Spleen (tissue), 11 donors: ENCODE data around the gene PDE8A. TPM values are rescaled to one million over a fixed set of nuclear protein-coding genes. Genes with fewer than 3 reads are reported as not detected.

ENCODE experiments used
- DNase-seq: peaks from one replicate; pipeline ENCODE4 v3.0.0-alpha.2; 2020
- H3K27ac ChIP-seq, 8 donors: fragments of 200-600 bp; sonication (generic) in 7 of 8; 1 replicate in 4 of 8; 2 replicates in 4 of 8; pipeline versions ENCODE4 v1.5.0 to v1.8.0; 2016 to 2021; ENCODE audit warnings: inconsistent platforms in 4 of 8, mild to moderate bottlenecking in 4 of 8, moderate library complexity in 1 of 8
- H3K27me3 ChIP-seq, 7 donors: fragments of 200-600 bp; sonication (generic) in 6 of 7; replicated peaks in 1 of 7; 1 replicate in 4 of 7; 2 replicates in 3 of 7; pipeline versions ENCODE4 v1.5.0 to v1.8.0; 2016 to 2021; ENCODE audit warnings: inconsistent platforms in 3 of 7, mild to moderate bottlenecking in 1 of 7
- H3K36me3 ChIP-seq, 6 donors: fragments of 200-600 bp; sonication (generic) in 5 of 6; 1 replicate in 4 of 6; 2 replicates in 2 of 6; pipeline versions ENCODE4 v1.5.0 to v1.8.0; 2016 to 2021; ENCODE audit warnings: inconsistent platforms in 2 of 6
- H3K4me1 ChIP-seq, 6 donors: fragments of 200-600 bp; sonication (generic) in 5 of 6; 1 replicate in 3 of 6; 2 replicates in 3 of 6; pipeline versions ENCODE4 v1.5.0 to v1.8.0; 2016 to 2021; ENCODE audit warnings: inconsistent platforms in 3 of 6
- H3K4me3 ChIP-seq, 8 donors: fragments of 200-600 bp; sonication (generic) in 7 of 8; 1 replicate in 4 of 8; 2 replicates in 4 of 8; pipeline versions ENCODE4 v1.5.0 to v1.8.0; 2016 to 2021; ENCODE audit warnings: inconsistent platforms in 4 of 8, mild to moderate bottlenecking in 4 of 8, moderate library complexity in 2 of 8
- H3K9me3 ChIP-seq, 8 donors: fragments of 200-600 bp; sonication (generic) in 7 of 8; 1 replicate in 4 of 8; 2 replicates in 4 of 8; pipeline versions ENCODE4 v1.5.0 to v1.8.0; 2016 to 2021; ENCODE audit warnings: inconsistent platforms in 4 of 8
- POLR2A ChIP-seq, 3 donors: fragments of 450-650 bp; IDR thresholded peaks; one replicate each; pipeline ENCODE4 v1.5.1; 2017; ENCODE audit warnings: antibody characterized with exemption in 3 of 3, mild to moderate bottlenecking in 1 of 3
- POLR2AphosphoS5 ChIP-seq, 3 donors: sonication (generic); formaldehyde crosslinking; IDR thresholded peaks; one replicate each; pipeline ENCODE4 v1.5.1; 2017; ENCODE audit warnings: antibody characterized with exemption in 3 of 3
- WGBS, 5 donors: extraction: QIAGEN DNeasy Blood & Tissue Kit in 3 of 5; methylation state at CpG; one replicate each; pipeline versions ENCODE4 v1.1.5 to v1.1.7; 2013 to 2018; 5-methylcytosine and 5-hydroxymethylcytosine counted together
- intact Hi-C: fragments of 100-400 bp; cut with DNase I; formaldehyde crosslinking; loops from one replicate; pipeline ENCODE4 v1.15.0; 2023; ENCODE audit warnings: low total_unique reads
- polyA plus RNA-seq, 3 donors: library from polyadenylated mRNA; stranded (reverse); fragments of 200-250 nt; gene quantifications; one replicate each; pipeline ENCODE4 v1.2.1, GENCODE V29; 2013
- total RNA-seq, 7 donors: library from RNA; depleted of rRNA in 3 of 7; stranded (reverse); fragments of >200 nt in 3 of 7; fragmentation: NEBNext Ultra II Directional in 4 of 7; extraction: Animal tissue kit (Norgen Biotek cat#: 25700) in 4 of 7; gene quantifications; one replicate each; pipeline versions ENCODE4 v1.1.0 to v1.2.1, GENCODE V29; 2016 to 2021
- TF ChIP-seq, protein P1 (sequence below), 11 experiments: fragments of 200-600 bp in 7 of 11; fragments of 450-650 bp in 4 of 11; sonication (generic) in 4 of 11; IDR thresholded peaks in 8 of 11; conservative IDR thresholded peaks in 3 of 11; 1 replicate in 7 of 11; 2 replicates in 4 of 11; pipeline versions ENCODE4 v1.4.0 to v1.8.0; 2016 to 2021; ENCODE audit warnings: antibody characterized with exemption in 11 of 11, inconsistent platforms in 4 of 11, mild to moderate bottlenecking in 1 of 11
- donor health status: healthy with polysubstance abuse.
- donor health status: DM: no; HTN: no; CAD: no; lungs with moderate emphysema.
- donor health status: DM: no; HTN: no; CAD: no.
- donor health status: Bipolar disorder and iron deficiency.
- donor health status: healthy.
- donor health status: DM: no; HTN: no; CAD: no.
- donor health status: DM: yes; HTN: yes; CAD: no.

The PDE8A gene
- total and polyA plus RNA-seq, 10 donors: 13.2 to 52.2 (median 30.6) TPM

DNA sequence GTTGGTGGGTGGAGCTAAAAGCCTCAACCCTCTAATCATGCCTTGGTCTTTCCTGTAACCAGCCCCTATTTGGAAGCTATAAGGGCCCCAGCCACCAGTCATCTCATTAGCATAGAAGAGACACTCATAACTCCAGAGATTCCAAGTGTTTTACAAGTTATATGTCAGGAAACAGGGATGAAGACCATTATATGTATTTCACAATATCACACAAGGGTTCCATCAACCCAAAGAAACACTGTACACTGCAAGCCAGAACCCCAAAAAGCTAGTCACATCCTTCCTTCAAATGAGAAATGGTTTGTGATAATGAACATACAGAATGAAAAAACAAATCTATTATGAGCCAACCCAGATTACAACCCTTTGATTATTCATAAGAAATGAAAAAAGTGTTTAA, 175.7 kb downstream of the PDE8A start:
- H3K9me3 ChIP-seq: peaks cover 0 to 10% (median 2%) of the 10 kb centered on the region in 8 donors
- H3K4me1 ChIP-seq: no peaks in the 10 kb centered on the region
- intact Hi-C loops: no loop called here
- no peak overlapping the region for H3K27ac ChIP-seq
- no peaks in the 10 kb centered on the region for H3K36me3 ChIP-seq
- H3K4me3 ChIP-seq: no peak overlapping the region
- TF ChIP-seq POLR2A (IDR thresholded peaks at IDR 0.05) (no peak), POLR2AphosphoS5 (IDR thresholded peaks at IDR 0.05) (no peak)
- TF ChIP-seq, protein P1, sequence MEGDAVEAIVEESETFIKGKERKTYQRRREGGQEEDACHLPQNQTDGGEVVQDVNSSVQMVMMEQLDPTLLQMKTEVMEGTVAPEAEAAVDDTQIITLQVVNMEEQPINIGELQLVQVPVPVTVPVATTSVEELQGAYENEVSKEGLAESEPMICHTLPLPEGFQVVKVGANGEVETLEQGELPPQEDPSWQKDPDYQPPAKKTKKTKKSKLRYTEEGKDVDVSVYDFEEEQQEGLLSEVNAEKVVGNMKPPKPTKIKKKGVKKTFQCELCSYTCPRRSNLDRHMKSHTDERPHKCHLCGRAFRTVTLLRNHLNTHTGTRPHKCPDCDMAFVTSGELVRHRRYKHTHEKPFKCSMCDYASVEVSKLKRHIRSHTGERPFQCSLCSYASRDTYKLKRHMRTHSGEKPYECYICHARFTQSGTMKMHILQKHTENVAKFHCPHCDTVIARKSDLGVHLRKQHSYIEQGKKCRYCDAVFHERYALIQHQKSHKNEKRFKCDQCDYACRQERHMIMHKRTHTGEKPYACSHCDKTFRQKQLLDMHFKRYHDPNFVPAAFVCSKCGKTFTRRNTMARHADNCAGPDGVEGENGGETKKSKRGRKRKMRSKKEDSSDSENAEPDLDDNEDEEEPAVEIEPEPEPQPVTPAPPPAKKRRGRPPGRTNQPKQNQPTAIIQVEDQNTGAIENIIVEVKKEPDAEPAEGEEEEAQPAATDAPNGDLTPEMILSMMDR (IDR thresholded peaks at IDR 0.05 in 8 of 11, conservative IDR thresholded peaks at IDR 0.05 in 3 of 11): no peak
- no peak for DNase-seq
- H3K27me3 ChIP-seq: no peaks in the 10 kb centered on the region

DNA sequence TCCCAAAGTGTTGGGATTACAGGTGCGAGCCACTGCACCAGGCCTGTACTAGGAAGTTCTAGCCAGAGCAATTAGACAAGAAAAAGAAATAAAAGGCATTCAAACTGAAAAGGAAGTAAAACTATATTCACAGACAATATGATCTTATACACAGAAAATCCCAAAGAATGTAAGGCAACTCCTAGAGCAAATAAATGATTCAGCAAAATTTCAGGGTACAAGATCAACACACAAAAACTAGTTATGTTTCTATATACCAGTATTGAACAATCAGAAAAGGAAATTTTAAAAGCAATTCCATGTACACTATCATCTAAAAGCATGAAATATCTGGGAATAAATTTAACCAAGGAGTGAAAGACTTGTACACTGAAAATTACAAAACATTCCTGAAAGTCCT, 180.6 kb downstream of the PDE8A start:
- intact Hi-C loops: no loop called here
- TF ChIP-seq POLR2A (IDR thresholded peaks at IDR 0.05) (no peak), POLR2AphosphoS5 (IDR thresholded peaks at IDR 0.05) (no peak)
- TF ChIP-seq, protein P1 (IDR thresholded peaks at IDR 0.05 in 8 of 11, conservative IDR thresholded peaks at IDR 0.05 in 3 of 11): no peak
- Histone ChIP-seq H3K9me3 (peaks cover 0 to 27% (median 9%) of the 10 kb centered on the region in 8 donors), H3K4me3 (no peak overlapping the region), H3K27me3 (peaks cover 0 to under 1% (median 0%) of the 10 kb centered on the region in 7 donors), H3K4me1 (no peaks in the 10 kb centered on the region), H3K27ac (no peak overlapping the region), H3K36me3 (no peaks in the 10 kb centered on the region)
- DNase-seq: no peak
- WGBS, 5 donors: 88 to 100% (median 96%) methylated on average over 1 of the region's 1 CpG

- no peak for DNase-seq
- Histone ChIP-seq H3K4me1 (peaks cover 0 to 9% (median 5%) of the 10 kb centered on the region in 6 donors), H3K27me3 (peaks cover 0 to 28% (median 11%) of the 10 kb centered on the region in 7 donors), H3K36me3 (no peaks in the 10 kb centered on the region), H3K4me3 (no peak overlapping the region), H3K9me3 (peaks cover 0 to 27% (median 9%) of the 10 kb centered on the region in 8 donors), H3K27ac (no peak overlapping the region)
- TF ChIP-seq POLR2A (IDR thresholded peaks at IDR 0.05) (no peak), POLR2AphosphoS5 (IDR thresholded peaks at IDR 0.05) (no peak)
- TF ChIP-seq, protein P1 (IDR thresholded peaks at IDR 0.05 in 8 of 11, conservative IDR thresholded peaks at IDR 0.05 in 3 of 11): no peak
- intact Hi-C loops: no loop called here
- WGBS, 5 donors: 75 to 85% (median 77%) methylated on average over 7 of the region's 7 CpGs
Observed at GRCh38 chr15:85164841-85165466, 183.3 kb downstream of the PDE8A start.

DNA sequence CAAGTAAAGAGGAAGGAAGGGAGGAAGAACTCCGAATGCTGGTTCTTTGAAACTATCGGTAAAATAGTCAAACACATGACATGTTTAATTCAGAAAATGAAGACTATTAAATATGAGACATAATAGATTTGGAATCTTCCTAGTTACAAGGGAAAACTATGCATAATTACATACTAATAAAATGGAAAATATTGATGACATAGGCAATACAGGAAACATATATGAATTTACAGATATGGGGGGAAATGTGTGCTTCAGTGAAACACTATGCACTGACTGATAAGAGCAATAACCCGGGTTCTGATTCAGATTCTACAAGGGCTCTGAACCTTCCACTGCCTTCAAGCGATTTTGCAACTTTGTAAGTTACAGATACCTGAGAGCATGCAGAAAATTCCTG, 185.9 kb downstream of the PDE8A start:
- no peak for DNase-seq
- Histone ChIP-seq H3K27me3 (peaks cover 0 to 48% (median 11%) of the 10 kb centered on the region in 7 donors), H3K4me3 (no peak overlapping the region), H3K27ac (no peak overlapping the region), H3K9me3 (peaks cover 0 to 44% (median 30%) of the 10 kb centered on the region in 8 donors), H3K36me3 (no peaks in the 10 kb centered on the region), H3K4me1 (peaks cover 0 to 9% (median 5%) of the 10 kb centered on the region in 6 donors)
- TF ChIP-seq, protein P1 (IDR thresholded peaks at IDR 0.05 in 8 of 11, conservative IDR thresholded peaks at IDR 0.05 in 3 of 11): no peak
- TF ChIP-seq POLR2AphosphoS5 (IDR thresholded peaks at IDR 0.05): no peak
- no peak for TF ChIP-seq POLR2A (IDR thresholded peaks at IDR 0.05)
- 31 to 38% (median 36%) methylated on average over 4 of the region's 4 CpGs for WGBS, 5 donors
- intact Hi-C loops: no loop called here
